Measurements from ENCODE around the gene MAP3K4.

- no peak for TF ChIP-seq CTCF (IDR thresholded peaks at IDR 0.05 in 8 of 11, conservative IDR thresholded peaks at IDR 0.05 in 3 of 11)
- TF ChIP-seq POLR2A (IDR thresholded peaks at IDR 0.05) = no peak
- no peak for TF ChIP-seq POLR2AphosphoS5 (IDR thresholded peaks at IDR 0.05)
These were observed 22.1 kb downstream of the MAP3K4 start for GRCh38 chr6:161013695-161014094.

Data from spleen (tissue), 7 donors.